HEK293 (cell line): ENCODE measurements around the gene SMO.

Experiments used
- AEBP2 ChIP-seq: fragments of 450-650 bp; formaldehyde crosslinking; IDR thresholded peaks from 2 replicates; pipeline ENCODE4 v1.5.1; 2016; ENCODE audit warnings: missing biosample characterization, missing genetic modification characterization, borderline replicate concordance
- FEZF1 ChIP-seq: fragments of 450-650 bp; formaldehyde crosslinking; IDR thresholded peaks from 2 replicates; pipeline ENCODE4 v1.5.1; 2016; ENCODE audit warnings: missing biosample characterization, missing genetic modification characterization
- GFI1B ChIP-seq: fragments of 450-650 bp; formaldehyde crosslinking; IDR thresholded peaks from 2 replicates; pipeline ENCODE4 v1.5.1; 2016; ENCODE audit warnings: missing biosample characterization, missing genetic modification characterization
- KLF16 ChIP-seq: fragments of 450-650 bp; formaldehyde crosslinking; IDR thresholded peaks from 2 replicates; pipeline ENCODE4 v1.5.1; 2017; ENCODE audit warnings: missing biosample characterization, missing genetic modification characterization
- KLF7 ChIP-seq: fragments of 450-650 bp; formaldehyde crosslinking; IDR thresholded peaks from 2 replicates; pipeline ENCODE4 v1.5.1; 2016; ENCODE audit warnings: missing biosample characterization, missing genetic modification characterization, borderline replicate concordance
- KLF9 ChIP-seq: fragments of 450-650 bp; formaldehyde crosslinking; IDR thresholded peaks from 2 replicates; pipeline ENCODE4 v1.5.1; 2016; ENCODE audit warnings: missing biosample characterization, missing genetic modification characterization, low read depth
- PATZ1 ChIP-seq: fragments of 450-650 bp; formaldehyde crosslinking; IDR thresholded peaks from 2 replicates; pipeline ENCODE4 v1.5.1; 2016; ENCODE audit warnings: missing biosample characterization, missing genetic modification characterization
- SP7 ChIP-seq: fragments of 450-650 bp; formaldehyde crosslinking; IDR thresholded peaks from 2 replicates; pipeline ENCODE4 v1.5.1; 2016; ENCODE audit warnings: missing biosample characterization, missing genetic modification characterization
- ZBTB7A ChIP-seq: fragments of 450-650 bp; formaldehyde crosslinking; IDR thresholded peaks from 2 replicates; pipeline ENCODE4 v1.5.1; 2016; ENCODE audit warnings: low read depth, missing biosample characterization, missing genetic modification characterization
- ZBTB8A ChIP-seq: fragments of 450-650 bp; formaldehyde crosslinking; IDR thresholded peaks from 2 replicates; pipeline ENCODE4 v1.5.1; 2016; ENCODE audit warnings: missing biosample characterization, missing genetic modification characterization
- ZEB2 ChIP-seq: fragments of 450-650 bp; formaldehyde crosslinking; IDR thresholded peaks from 2 replicates; pipeline ENCODE4 v1.5.1; 2016; ENCODE audit warnings: missing biosample characterization, missing genetic modification characterization
- ZFHX2 ChIP-seq: fragments of 450-650 bp; formaldehyde crosslinking; conservative IDR thresholded peaks from 2 replicates; pipeline ENCODE4 v1.5.1; 2016; ENCODE audit warnings: missing biosample characterization, missing genetic modification characterization
- ZIC2 ChIP-seq: fragments of 450-650 bp; formaldehyde crosslinking; IDR thresholded peaks from 2 replicates; pipeline ENCODE4 v1.5.1; 2016; ENCODE audit warnings: missing biosample characterization, missing genetic modification characterization
- ZNF140 ChIP-seq: fragments of 450-650 bp; formaldehyde crosslinking; IDR thresholded peaks from 2 replicates; pipeline ENCODE4 v1.5.1; 2016; ENCODE audit warnings: missing biosample characterization, missing genetic modification characterization
- ZNF155 ChIP-seq: fragments of 450-650 bp; formaldehyde crosslinking; IDR thresholded peaks from 2 replicates; pipeline ENCODE4 v1.5.1; 2016; ENCODE audit warnings: missing biosample characterization, missing genetic modification characterization
- ZNF16 ChIP-seq: fragments of 450-650 bp; formaldehyde crosslinking; IDR thresholded peaks from 2 replicates; pipeline ENCODE4 v1.5.1; 2016; ENCODE audit warnings: low read depth, missing biosample characterization, missing genetic modification characterization
- ZNF24 ChIP-seq: fragments of 450-650 bp; formaldehyde crosslinking; IDR thresholded peaks from 2 replicates; pipeline ENCODE4 v1.5.1; 2016; ENCODE audit warnings: missing biosample characterization, missing genetic modification characterization
- ZNF366 ChIP-seq: fragments of 450-650 bp; formaldehyde crosslinking; conservative IDR thresholded peaks from 2 replicates; pipeline ENCODE4 v1.5.1; 2016; ENCODE audit warnings: missing biosample characterization, missing genetic modification characterization
- ZNF391 ChIP-seq: fragments of 450-650 bp; formaldehyde crosslinking; IDR thresholded peaks from 2 replicates; pipeline ENCODE4 v1.5.1; 2016; ENCODE audit warnings: low read depth, missing biosample characterization, missing genetic modification characterization, borderline replicate concordance
- ZNF433 ChIP-seq: fragments of 450-650 bp; formaldehyde crosslinking; IDR thresholded peaks from 2 replicates; pipeline ENCODE4 v1.5.1; 2016; ENCODE audit warnings: missing biosample characterization, missing genetic modification characterization, low read depth
- ZNF501 ChIP-seq: fragments of 450-650 bp; formaldehyde crosslinking; IDR thresholded peaks from 2 replicates; pipeline ENCODE4 v1.5.1; 2016; ENCODE audit warnings: missing biosample characterization, missing genetic modification characterization
- ZNF558 ChIP-seq: fragments of 450-650 bp; formaldehyde crosslinking; IDR thresholded peaks from 2 replicates; pipeline ENCODE4 v1.5.1; 2016; ENCODE audit warnings: missing biosample characterization, missing genetic modification characterization
- ZNF610 ChIP-seq: fragments of 450-650 bp; formaldehyde crosslinking; IDR thresholded peaks from 2 replicates; pipeline ENCODE4 v1.5.1; 2016; ENCODE audit warnings: missing biosample characterization, missing genetic modification characterization, borderline replicate concordance
- ZNF658 ChIP-seq: fragments of 450-650 bp; formaldehyde crosslinking; IDR thresholded peaks from 2 replicates; pipeline ENCODE4; 2016; ENCODE audit warnings: missing biosample characterization, missing genetic modification characterization
- ZNF660 ChIP-seq: fragments of 450-650 bp; IDR thresholded peaks from 2 replicates; pipeline ENCODE4 v1.5.1; 2018; ENCODE audit warnings: missing biosample characterization, mild to moderate bottlenecking, missing genetic modification characterization
- ZNF76 ChIP-seq: fragments of 450-650 bp; formaldehyde crosslinking; IDR thresholded peaks from 2 replicates; pipeline ENCODE4; 2016; ENCODE audit warnings: low read depth, missing biosample characterization, missing genetic modification characterization, borderline replicate concordance
- ZSCAN30 ChIP-seq: fragments of 450-650 bp; IDR thresholded peaks from 2 replicates; pipeline ENCODE4 v1.5.1; 2018; ENCODE audit warnings: missing biosample characterization, mild to moderate bottlenecking, missing genetic modification characterization, moderate library complexity
- TF ChIP-seq, protein P1 (sequence below): fragments of 450-650 bp; IDR thresholded peaks from 2 replicates; pipeline ENCODE4 v1.5.1; 2018; ENCODE audit warnings: missing biosample characterization, missing genetic modification characterization
- TF ChIP-seq, protein P2 (sequence below): fragments of 450-650 bp; formaldehyde crosslinking; IDR thresholded peaks from 2 replicates; pipeline ENCODE4 v1.5.1; 2017; ENCODE audit warnings: missing biosample characterization, missing genetic modification characterization
- TF ChIP-seq, protein P3 (sequence below): fragments of 450-650 bp; formaldehyde crosslinking; IDR thresholded peaks from 2 replicates; pipeline ENCODE4 v1.5.1; 2016; ENCODE audit warnings: missing biosample characterization, missing genetic modification characterization
- TF ChIP-seq, protein P4 (sequence below): fragments of 450-650 bp; formaldehyde crosslinking; optimal IDR thresholded peaks from 2 replicates; pipeline ENCODE3; 2016; ENCODE audit warnings: missing biosample characterization, mild to moderate bottlenecking, missing genetic modification characterization

SMO gene

GRCh38 chr7:129188372-129188891 is at the start of gene SMO (continued):
- TF ChIP-seq ZIC2 (tag by site-specific recombination) (peak; percentile 51; the same call in 1 of the 2 replicates), ZNF501 (tag by site-specific recombination) (0 out of 2 replicates have a peak, but pooled peaks have one; percentile 3), ZFHX2 (tag by site-specific recombination) (peak; percentile 53; the same call in 1 of the 2 replicates), KLF9 (tag by site-specific recombination) (peak; percentile 55; the same call in 1 of the 2 replicates), ZNF391 (tag by site-specific recombination) (no peak), ZEB2 (peak; percentile 54; the same call in 1 of the 2 replicates), KLF16 (tag by site-specific recombination) (peak; percentile 65), ZSCAN30 (tag by site-specific recombination) (0 out of 2 replicates have a peak, but pooled peaks have one; percentile 42), KLF7 (tag by site-specific recombination) (0 out of 2 replicates have a peak, but pooled peaks have one; percentile 48), ZNF366 (peak; percentile 68), PATZ1 (tag by site-specific recombination) (peak; percentile 98), SP7 (tag by site-specific recombination) (peak; percentile 59; the same call in 1 of the 2 replicates), AEBP2 (tag by site-specific recombination) (no peak), ZBTB8A (peak; percentile 75), ZNF155 (tag by site-specific recombination) (no peak), ZNF610 (tag by site-specific recombination) (peak; percentile 86), ZNF658 (tag by site-specific recombination) (no peak), ZNF24 (tag by site-specific recombination) (no peak), ZNF433 (no peak), ZNF16 (tag by site-specific recombination) (no peak), ZNF660 (tag by site-specific recombination) (peak; percentile 20; the same call in 1 of the 2 replicates), ZBTB7A (tag by site-specific recombination) (no peak), GFI1B (tag by site-specific recombination) (no peak), FEZF1 (tag by site-specific recombination) (no peak), ZNF558 (tag by site-specific recombination) (no peak), ZNF76 (peak; percentile 47; the same call in 1 of the 2 replicates), ZNF140 (tag by site-specific recombination) (no peak; the same call in 1 of the 2 replicates)
- TF ChIP-seq, protein P1, sequence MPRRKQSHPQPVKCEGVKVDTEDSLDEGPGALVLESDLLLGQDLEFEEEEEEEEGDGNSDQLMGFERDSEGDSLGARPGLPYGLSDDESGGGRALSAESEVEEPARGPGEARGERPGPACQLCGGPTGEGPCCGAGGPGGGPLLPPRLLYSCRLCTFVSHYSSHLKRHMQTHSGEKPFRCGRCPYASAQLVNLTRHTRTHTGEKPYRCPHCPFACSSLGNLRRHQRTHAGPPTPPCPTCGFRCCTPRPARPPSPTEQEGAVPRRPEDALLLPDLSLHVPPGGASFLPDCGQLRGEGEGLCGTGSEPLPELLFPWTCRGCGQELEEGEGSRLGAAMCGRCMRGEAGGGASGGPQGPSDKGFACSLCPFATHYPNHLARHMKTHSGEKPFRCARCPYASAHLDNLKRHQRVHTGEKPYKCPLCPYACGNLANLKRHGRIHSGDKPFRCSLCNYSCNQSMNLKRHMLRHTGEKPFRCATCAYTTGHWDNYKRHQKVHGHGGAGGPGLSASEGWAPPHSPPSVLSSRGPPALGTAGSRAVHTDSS (tag by site-specific recombination), result peak; percentile 44; the same call in 1 of the 2 replicates
- TF ChIP-seq, protein P2, sequence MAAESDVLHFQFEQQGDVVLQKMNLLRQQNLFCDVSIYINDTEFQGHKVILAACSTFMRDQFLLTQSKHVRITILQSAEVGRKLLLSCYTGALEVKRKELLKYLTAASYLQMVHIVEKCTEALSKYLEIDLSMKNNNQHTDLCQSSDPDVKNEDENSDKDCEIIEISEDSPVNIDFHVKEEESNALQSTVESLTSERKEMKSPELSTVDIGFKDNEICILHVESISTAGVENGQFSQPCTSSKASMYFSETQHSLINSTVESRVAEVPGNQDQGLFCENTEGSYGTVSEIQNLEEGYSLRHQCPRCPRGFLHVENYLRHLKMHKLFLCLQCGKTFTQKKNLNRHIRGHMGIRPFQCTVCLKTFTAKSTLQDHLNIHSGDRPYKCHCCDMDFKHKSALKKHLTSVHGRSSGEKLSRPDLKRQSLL (tag by site-specific recombination), result peak; percentile 47; the same call in 1 of the 2 replicates
- TF ChIP-seq, protein P3, sequence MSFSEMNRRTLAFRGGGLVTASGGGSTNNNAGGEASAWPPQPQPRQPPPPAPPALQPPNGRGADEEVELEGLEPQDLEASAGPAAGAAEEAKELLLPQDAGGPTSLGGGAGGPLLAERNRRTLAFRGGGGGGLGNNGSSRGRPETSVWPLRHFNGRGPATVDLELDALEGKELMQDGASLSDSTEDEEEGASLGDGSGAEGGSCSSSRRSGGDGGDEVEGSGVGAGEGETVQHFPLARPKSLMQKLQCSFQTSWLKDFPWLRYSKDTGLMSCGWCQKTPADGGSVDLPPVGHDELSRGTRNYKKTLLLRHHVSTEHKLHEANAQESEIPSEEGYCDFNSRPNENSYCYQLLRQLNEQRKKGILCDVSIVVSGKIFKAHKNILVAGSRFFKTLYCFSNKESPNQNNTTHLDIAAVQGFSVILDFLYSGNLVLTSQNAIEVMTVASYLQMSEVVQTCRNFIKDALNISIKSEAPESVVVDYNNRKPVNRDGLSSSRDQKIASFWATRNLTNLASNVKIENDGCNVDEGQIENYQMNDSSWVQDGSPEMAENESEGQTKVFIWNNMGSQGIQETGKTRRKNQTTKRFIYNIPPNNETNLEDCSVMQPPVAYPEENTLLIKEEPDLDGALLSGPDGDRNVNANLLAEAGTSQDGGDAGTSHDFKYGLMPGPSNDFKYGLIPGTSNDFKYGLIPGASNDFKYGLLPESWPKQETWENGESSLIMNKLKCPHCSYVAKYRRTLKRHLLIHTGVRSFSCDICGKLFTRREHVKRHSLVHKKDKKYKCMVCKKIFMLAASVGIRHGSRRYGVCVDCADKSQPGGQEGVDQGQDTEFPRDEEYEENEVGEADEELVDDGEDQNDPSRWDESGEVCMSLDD, result peak; percentile 84
- TF ChIP-seq, protein P4, sequence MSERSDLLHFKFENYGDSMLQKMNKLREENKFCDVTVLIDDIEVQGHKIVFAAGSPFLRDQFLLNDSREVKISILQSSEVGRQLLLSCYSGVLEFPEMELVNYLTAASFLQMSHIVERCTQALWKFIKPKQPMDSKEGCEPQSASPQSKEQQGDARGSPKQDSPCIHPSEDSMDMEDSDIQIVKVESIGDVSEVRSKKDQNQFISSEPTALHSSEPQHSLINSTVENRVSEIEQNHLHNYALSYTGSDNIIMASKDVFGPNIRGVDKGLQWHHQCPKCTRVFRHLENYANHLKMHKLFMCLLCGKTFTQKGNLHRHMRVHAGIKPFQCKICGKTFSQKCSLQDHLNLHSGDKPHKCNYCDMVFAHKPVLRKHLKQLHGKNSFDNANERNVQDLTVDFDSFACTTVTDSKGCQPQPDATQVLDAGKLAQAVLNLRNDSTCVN (tag by site-specific recombination), result peak; percentile 83
